D341Med (cell line): Measurements from ENCODE around the gene VSNL1.

Experiments used
- DNase-seq: peaks from one replicate; pipeline ENCODE4 v3.0.0; 2012; ENCODE audit warnings: low spot score

VSNL1 gene

DNA sequence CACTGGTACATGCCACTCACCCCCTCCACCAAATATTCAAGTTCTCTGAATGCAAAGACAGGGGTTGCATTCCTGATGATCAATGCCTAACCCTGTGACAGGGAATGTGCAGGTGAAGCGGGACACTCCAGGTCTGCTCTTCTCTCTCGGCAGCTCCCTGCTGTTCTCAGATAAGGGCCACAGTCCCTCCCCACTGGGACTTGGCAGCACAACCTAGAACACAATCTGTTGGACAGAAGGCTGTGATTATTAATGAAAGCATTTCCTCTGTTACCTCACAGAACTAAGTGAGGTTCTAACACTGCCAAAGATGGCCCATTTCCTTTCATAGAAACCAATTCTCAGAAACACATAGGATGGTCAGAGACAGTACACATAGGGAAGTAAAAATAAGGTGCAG, 42.7 kb downstream of the VSNL1 start:
- no peak for DNase-seq

DNA sequence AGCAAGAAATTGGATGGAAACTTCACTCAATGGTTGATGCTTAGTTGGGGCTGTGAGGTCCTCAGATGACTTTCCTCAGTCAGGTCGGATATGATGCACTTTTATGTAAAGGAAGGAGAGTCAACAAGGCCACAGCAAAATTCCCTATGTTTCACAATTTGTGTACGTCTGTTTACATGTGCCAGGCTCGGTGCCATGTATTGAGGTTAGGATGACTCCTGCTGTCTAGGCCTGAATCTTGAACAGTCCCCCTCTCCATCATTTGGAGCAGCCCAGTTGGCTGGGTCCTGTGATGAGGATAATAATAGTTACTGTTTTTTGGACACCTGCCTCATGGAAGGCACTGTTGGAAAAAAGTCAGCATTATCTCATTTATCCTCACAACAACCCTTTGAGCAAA, 43.1 kb downstream of the VSNL1 start:
- no peak for DNase-seq

DNA sequence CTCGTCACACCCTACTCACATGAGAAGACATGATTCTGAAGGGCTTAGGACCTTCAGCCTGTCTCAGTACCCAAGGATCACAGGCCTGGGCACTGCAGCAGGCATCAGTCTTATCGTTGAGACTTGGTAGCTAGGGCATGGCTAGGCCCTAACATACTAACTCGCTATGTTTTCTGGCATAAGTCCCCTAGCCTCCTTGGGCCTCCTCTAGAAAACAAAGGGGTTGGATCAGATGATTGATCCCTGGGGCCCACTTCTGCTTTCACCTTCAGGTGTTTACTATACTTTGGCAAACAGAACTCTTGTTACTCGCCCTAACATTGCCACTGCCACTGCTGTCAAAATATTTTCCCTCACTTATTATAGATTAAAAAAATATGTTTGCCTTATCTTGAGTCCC, 44.2 kb downstream of the VSNL1 start:
- DNase-seq: no peak

DNA sequence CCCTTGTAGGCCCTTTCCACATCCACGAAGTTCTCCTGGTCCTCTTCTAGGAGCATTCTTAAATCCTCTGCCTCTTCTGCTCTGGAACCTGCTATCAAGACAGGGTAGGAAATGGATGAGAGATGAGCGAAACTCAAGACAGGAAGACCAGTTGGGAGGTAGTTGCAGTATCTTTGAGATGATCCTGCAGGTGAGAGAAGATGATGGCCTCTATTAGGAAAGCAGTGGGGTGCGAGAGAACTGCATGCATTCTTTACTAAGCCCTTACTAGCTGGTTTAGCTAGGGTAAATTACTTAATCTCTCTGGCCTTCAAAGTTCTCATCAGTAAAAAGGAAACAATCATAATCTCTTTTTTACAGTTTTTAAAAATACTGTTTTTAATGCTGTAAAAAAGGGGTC, 47.0 kb downstream of the VSNL1 start:
- DNase-seq: no peak

DNA sequence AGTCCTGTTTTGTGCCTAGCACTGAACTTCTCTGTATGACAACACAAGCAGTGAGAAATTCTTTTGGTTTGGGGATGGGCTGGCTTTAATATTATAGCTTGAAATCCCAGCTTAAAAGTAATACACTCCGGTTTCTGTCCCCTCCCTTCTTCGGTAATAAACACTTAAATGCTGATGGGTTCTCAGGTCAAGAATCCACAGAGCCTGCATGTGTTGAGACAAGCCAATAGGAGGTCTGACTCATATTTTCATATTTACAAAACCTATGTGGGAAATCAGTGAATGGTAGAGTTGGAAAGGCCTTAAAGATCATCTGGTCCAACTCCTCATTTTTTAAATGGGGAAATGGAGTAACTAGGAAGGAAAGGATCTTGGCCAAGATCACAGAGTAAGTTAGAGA, 47.5 kb downstream of the VSNL1 start:
- no peak for DNase-seq

DNA sequence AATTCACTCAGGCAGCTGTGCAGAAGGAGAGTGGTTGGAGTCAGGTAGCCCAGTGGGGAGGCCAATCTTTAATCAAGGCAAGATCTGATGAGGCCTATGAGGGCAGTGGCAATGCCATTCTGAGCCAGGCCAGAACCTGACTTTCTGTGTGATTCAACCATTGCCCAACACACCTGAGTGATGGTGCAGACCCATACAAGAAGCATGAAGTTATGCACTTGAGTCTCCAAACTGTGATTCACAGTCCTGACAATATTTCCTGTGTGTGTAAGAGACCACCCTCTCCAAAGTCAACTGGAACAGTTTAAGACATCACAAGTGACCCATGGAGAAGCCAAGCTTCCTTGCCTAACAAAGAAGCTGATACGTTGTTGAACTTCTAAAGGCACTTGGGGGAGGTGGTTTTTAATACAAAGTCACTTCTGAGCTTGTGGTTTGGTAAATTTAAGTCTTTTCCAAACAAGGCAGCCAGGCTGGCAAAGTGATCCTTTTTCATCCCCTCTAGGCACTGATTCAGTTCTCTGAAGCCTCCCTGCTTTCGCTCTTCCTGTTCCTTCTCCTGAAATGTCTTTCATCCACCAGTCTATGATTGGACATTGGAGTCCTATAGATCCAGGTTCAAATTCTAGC, 49.0 kb downstream of the VSNL1 start:
- no peak for DNase-seq

DNA sequence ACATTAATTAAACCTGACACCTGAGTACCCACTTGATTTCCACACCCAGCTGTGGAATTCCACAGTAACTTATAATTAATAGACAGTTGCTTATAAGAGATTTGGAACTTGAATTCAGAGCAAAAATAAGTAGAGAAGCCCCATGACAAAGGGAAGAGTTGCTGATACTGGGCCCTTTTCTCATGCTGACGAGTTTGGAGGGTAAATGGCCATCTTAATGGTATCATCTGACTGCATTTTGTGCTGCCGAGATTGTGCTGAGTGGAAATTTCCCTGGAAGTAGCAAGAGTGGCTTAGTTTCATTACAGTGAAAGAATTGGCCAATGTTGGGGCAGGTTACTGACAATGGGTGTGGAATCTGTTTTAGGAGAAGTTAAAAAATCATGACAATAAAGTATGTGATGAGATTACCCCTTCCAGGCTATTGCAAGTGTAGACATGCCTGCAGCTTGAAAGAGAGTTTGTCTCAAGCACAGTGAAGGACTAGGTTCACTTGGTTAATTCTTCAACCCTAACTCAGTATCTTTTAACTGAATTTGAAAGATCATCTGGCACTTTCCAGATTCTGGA, 49.9 kb downstream of the VSNL1 start:
- DNase-seq: no peak

DNA sequence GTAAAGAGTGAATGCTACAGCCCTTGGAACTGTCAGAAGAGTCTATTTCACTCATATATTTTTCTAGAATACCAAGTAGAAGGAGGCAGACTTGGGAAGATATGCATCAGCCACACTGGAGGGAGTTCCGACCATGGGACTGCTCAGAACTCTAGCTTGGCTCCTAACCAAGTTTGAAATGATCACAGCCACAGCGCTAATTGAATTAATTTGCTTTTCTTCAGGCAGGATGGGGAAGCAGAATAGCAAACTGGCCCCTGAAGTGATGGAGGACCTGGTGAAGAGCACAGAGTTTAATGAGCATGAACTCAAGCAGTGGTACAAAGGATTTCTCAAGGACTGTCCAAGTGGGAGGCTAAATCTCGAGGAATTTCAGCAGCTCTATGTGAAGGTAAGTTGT, 51.4 kb downstream of the VSNL1 start:
- no peak for DNase-seq

DNA sequence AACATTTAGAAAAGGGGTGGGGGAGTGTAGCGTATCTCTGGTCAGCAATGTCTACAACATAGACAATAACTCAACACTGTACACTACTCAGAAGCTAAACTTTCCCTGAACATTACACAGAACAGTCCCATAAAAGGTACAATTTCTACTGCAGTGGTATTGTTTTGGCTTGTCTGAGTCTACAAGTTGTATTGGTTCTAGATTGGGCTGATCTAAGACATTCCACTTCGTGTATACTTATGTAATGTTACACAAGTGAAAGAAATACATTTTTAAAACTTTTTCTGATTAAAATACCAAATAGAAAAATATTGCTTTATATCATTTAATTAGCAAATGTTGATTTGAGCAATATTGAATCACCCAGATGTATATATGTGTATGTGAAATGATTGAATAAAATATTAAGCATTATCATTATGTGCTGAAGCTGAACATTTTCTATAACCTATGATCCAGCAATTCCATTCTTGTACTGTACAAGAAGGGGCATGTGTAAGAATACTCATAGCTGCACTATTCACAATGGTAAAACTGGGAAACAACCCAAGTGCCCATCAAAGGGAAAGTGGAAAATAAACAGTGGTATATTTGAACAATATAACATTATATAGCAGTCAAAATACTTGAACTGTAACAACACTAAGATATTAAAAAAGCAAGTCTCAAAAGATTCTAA, 52.4 kb downstream of the VSNL1 start:
- DNase-seq: no peak

DNA sequence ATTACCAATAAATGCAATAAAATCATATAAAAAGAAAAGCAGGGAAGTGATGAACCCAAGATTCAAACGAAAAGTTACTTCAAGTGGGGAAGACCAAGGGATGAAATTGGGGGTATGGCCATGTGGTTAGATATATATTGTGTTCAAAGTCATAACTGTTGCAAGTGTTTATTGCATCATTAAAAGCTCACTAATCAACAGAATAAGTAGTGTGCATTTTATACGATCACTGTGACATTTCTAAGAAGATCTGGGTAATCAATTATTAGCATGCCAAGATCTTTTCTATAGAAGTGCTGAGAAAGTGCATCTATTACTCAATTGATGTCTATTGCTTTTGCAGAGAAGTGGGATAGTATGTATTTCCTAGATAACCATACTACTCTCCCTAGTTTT, 52.9 kb downstream of the VSNL1 start:
- DNase-seq: no peak

DNA sequence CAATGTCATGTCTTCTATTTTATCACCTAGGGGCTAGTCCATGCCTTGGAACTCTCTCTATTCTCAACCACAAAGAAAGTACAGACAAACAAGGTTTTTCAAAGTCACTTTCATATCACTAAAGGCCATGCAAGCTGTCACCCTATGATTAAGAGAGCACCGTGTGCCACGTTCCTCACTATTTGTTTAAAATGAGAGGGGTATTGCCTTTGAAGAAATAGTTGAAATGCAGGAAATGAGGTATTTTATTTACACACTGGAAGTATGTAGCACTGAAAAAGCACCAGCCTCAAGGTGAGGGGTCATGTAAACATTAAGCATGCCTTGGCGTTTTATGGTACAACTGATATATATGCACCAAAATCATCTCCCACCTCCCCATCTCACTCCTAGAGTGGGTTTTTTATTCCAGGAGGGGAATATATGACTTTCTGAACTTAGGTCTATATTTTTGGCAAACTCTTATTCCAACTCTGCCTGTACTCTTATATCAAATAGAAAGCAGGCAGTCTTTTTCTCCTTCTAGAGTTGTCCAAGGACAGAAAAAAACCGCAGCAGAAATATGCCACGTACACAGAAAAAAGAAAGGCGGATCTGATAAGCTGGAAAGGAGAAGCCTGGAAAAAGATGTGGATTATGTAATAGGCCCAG, 53.5 kb downstream of the VSNL1 start:
- no peak for DNase-seq

DNA sequence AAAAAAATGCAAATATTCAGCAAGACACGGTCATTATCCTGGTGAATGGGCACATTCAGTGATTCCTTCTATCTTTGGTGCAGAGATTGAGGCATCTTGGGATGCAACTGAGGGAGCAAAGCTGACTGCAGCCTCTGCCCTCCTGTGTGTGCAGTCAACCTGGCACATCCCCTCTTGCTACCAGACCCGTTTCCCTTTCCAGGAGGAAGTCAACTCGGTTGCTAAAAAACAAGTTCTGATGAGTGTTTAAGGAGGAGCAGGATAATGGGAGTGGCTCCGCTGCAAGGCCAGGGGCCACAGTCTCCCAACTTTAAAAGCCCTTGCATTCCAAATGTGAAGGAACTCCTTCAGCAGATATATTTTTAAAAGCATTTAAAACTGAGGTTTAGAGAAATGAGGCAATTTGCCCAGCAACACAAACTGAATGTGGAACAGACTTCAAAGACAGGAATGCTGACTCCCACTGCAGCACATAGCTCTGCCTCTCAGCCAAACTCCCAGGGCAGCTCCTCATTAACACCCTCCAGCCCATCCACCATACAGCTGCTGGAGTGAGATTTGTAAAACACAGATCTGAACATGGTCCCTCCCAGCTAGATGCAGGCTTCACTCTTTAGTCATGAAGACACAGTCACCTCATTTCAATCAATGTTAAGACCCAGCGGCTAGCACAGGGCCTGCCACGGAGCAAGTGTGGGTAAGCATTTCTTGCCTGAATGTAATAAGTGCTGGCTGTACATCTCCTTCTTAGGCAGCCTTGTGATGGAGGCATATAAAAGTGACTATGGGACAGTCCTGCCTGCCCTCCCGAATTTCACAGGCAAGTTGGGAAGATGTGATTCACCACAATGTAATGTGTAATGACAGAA, 54.3 kb downstream of the VSNL1 start:
- DNase-seq: no peak

DNA sequence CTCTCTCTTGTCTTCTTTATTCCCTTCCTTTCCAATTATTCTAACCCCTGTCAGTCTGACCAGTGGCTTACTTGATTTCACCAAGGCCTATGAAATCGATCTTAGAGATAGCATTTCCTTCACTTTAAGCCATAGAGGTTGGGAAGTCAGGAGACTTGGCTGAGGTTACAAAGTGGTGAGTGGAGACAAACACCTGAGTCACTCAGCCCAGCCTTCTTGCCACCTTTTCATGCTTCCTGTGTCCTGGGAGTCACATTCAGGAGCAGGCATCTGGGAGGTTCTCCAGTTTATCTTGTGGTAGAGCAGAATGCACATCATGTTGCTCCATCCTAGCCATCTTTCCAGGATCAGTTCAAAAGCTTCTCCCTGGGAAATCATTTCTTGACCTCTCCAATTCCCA, 59.1 kb downstream of the VSNL1 start:
- no peak for DNase-seq

DNA sequence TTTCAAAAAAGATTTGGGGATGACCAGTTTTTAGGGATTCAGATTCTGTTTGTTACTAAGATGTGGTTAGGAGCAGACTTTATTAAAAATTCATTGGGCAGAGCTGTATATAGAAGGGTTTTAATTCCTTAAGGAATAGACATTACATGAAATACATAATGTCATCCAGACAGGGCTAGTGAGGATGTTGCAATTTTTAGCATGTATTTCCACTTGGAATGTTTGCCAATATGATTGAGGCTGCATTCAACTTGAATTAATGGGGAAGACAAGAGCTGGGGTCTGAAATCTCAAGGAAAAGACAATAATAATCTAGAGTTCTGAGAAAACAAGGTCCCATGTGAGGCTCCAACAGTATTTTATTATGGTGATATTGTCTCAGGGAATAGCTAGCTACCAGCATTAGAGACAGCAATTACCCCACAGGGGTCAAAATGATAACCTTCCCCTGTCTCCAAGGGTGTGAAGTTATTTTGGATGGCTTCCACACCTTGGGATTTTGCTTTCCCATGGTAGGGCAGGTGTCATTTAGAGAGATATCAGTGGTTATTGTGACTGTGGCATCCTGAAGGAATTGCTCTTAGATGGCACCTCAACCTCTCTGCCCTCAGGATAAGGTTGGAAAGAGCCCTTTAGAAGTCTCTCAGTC, 60.2 kb downstream of the VSNL1 start:
- no peak for DNase-seq

DNA sequence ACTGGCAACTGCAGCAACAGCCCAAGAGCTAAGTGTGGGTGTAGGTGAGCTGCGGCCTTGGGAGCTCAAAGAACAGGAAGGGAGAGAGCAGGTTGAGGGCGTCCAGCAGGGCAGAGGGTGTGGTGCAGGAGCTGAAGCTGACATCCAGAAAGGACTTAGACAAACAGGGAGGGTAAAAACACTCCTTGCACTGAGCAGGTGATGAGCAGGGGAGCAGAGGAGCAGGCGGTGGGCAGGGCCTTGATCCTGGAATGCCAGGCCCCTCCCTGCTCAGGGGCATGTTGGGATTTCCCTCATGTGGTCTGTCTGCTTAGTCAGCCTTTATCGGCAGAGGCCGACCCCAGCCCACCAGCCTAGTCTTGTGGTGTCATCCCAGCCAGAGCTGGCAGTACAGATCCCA, 63.6 kb downstream of the VSNL1 start:
- no peak for DNase-seq

DNA sequence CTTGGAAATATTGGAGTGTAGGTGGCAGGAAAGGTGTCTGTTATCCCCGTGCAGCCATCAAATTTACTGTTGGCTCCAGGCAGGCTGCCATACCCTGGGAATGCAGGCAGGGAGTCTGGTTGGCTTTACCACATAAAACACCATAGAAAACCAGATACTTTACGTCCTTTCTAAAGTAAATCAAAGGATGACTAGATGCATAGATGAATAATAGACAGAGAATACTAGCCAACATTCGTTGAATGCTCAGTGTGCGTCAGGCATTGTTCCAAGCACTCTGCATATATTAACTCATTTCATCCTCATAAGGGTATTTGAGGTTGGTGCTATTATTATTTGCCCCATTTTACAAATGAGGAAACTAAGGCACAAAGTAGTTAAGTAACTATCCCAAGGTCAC, 65.2 kb downstream of the VSNL1 start:
- no peak for DNase-seq

DNA sequence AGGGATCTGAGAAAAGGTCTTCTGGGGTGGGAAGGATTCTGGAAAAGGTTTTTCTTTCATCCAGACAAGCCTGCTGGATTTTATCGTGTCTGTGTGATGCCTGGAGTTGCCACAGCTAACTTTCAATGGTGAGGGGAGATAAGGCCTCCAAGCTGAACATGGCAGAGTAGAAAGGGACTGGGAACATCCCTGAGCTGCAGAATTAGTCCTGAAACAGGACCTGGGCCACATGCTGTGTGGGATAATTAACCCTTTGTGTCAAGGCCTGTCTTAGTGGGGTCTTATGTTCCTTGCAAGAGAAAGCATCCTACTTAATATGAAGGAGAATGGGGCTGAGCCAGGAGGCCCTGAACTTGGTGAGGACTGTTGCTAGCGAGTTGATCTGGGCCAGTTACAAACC, 66.4 kb downstream of the VSNL1 start:
- DNase-seq: no peak

DNA sequence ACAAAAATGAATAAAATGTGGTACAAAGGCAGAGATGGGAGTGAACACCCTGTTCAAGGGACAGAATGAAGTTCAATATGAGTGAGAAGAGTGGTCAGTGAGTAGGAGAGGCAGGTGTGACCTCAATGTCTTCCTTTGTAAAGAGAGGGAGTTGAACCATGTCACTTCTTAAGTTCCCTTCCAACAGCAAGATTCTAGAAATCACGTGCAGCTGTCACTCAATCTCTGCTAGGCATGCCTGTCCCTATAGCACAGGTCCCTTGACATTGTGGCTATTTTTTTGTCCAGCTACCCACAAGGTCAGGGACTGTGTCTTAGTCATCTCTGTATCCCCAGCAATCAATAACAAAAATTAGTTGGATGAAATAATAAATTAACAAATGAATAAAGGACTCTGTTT, 66.9 kb downstream of the VSNL1 start:
- DNase-seq: no peak

DNA sequence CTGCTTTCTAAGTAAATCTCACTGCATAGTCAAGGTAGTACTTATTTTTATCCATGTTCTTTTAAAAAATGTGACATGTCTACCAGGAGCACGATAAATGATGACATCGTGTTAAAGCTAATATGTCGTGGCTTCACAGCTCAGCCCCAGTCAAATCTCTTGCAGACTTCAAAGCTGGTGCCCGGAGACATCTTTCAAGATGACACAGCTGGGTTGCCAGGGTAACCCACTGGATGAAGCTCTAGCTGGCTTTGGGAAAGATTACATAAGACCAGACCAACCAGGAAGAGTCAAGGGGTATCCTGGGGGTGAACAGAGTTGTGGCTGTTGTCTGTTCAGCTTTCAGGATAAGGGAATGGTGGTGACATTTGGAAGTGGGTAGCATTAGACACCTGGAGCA, 67.8 kb downstream of the VSNL1 start:
- no peak for DNase-seq

DNA sequence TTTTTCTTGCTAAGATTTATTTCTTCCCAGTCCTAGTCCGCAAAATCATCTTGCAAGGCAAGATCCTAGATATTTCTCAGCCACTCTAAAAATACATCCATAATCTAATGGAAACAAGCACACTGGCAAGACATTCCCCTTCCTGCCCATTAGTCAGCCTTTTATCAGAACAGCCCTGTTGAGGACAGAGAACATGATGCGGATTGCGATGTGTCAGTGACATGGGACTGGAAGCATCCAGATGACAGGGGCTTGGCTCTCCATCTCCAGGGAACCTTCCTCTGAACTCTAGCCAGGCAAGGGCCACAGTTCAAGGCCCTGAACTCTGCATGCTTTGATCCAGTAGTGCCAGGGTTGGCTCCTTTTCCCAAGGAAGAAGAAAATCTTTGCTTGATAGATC, 70.0 kb downstream of the VSNL1 start:
- DNase-seq: no peak

DNA sequence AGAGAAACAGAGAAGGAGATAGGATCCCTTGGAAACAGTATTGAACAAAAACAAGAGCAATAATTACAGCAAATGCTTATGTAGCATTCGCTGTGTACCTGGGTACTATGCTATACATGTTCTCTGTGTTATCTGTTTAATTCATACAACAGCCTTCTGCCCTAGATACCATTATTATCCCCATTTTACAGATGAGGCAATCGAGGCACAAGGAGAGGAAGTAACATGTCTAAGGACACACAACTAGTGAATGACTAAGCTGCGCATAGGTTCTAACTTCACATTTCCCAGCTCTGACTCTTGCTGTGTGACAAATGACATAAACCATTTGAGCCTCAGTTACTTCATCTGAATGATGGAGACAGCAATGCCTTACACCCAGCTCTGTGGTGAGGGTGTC, 70.5 kb downstream of the VSNL1 start:
- DNase-seq: no peak
